Fibroblast of lung (primary cell): ENCODE measurements around the gene RPL10.

Experiments
- EZH2 ChIP-seq: IDR thresholded peaks from 2 replicates; pipeline ENCODE4 v1.5.1; 2012; ENCODE audit warnings: low read length, control low read depth, mild to moderate bottlenecking; ENCODE audit errors: missing control alignments
- TF ChIP-seq, protein P1 (sequence below), 2 donors: IDR thresholded peaks in 1 of 2; conservative IDR thresholded peaks in 1 of 2; 1 replicate in 1 of 2; 2 replicates in 1 of 2; pipeline ENCODE4 v1.5.1; 2011 to 2012; ENCODE audit warnings: low read length in 2 of 2, control low read depth in 1 of 2, inconsistent platforms in 1 of 2, low read depth in 1 of 2, mild to moderate bottlenecking in 1 of 2

DNA sequence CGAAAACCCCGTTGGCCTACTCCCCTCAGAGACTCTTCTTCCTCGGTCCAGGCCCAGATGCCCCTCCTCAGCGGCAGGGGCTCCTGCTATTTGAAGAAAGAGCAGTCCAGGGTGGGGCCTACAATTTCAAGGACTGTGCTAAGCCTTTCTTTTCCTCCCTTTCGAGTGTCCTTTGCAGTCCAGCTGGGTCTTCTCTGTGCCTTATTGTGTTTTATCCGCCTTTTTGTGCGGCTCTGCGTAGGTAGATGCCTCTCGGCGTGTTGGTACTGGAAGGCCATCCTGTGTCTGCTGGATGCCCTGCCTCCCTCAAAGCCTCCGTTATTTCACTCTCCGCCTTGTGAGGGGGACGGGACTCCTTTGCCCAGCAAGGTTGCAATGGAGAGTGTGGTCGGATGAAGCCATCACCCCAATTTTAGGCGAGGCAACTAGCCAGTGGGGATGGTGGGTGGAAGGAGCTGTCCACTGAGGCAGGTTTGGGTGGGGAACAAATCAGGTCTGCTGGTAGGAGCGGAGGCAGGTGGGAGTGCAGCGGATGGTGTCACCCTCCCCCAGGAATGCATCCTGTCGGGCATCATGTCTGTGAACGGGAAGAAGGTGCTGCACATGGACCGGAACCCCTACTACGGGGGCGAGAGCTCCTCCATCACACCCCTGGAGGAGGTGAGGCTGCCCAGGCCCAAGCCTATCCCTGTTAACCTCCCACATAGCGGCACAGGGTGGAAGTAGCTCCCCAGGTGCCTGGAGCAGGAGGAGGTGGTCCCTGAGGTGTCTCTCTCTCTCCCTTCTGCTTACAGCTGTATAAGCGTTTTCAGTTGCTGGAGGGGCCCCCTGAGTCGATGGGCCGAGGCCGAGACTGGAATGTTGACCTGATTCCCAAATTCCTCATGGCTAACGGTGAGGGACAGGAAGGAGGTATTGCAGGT lies 40.1 kb downstream of the RPL10 start:
- TF ChIP-seq, protein P1, sequence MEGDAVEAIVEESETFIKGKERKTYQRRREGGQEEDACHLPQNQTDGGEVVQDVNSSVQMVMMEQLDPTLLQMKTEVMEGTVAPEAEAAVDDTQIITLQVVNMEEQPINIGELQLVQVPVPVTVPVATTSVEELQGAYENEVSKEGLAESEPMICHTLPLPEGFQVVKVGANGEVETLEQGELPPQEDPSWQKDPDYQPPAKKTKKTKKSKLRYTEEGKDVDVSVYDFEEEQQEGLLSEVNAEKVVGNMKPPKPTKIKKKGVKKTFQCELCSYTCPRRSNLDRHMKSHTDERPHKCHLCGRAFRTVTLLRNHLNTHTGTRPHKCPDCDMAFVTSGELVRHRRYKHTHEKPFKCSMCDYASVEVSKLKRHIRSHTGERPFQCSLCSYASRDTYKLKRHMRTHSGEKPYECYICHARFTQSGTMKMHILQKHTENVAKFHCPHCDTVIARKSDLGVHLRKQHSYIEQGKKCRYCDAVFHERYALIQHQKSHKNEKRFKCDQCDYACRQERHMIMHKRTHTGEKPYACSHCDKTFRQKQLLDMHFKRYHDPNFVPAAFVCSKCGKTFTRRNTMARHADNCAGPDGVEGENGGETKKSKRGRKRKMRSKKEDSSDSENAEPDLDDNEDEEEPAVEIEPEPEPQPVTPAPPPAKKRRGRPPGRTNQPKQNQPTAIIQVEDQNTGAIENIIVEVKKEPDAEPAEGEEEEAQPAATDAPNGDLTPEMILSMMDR (conservative IDR thresholded peaks at IDR 0.05 in 1 of 2, IDR thresholded peaks at IDR 0.05 in 1 of 2; ENCODE audit: low read depth in 1 of 2, low read length in 2 of 2), result no peak
- TF ChIP-seq EZH2, result no peak
